ENCODE measurements around the gene NBEAL2.
"Not testable (repeated sequence)": the region's sequence is repeated elsewhere in the genome, so short reads cannot be mapped to it uniquely, and the experiment has no call there.

Gene NBEAL2

DNA sequence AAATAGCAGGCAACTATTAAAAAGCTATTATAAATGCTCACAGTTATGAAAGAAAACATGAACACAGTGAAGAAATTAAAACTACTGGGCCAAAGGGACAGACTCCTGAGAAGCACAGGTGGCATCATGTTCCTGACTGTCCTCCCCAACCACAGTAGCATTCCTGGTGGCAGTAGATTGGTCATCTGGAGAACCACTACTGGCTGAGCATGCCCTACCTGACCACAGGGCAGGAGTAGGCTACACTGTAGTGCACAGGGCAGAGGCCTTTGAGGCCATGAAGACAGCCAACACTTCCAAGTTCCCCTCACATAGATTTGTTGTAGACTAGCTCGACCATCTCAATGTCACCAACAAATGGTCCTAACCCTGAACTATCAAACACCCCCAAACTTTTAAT, 49.2 kb downstream of the NBEAL2 start:
- H3K4me3 ChIP-seq (replicated peaks in 1 of 2; ENCODE audit: low read depth in 2 of 2, low read length in 2 of 2), result no peak overlapping the region
- TF ChIP-seq, protein P1, sequence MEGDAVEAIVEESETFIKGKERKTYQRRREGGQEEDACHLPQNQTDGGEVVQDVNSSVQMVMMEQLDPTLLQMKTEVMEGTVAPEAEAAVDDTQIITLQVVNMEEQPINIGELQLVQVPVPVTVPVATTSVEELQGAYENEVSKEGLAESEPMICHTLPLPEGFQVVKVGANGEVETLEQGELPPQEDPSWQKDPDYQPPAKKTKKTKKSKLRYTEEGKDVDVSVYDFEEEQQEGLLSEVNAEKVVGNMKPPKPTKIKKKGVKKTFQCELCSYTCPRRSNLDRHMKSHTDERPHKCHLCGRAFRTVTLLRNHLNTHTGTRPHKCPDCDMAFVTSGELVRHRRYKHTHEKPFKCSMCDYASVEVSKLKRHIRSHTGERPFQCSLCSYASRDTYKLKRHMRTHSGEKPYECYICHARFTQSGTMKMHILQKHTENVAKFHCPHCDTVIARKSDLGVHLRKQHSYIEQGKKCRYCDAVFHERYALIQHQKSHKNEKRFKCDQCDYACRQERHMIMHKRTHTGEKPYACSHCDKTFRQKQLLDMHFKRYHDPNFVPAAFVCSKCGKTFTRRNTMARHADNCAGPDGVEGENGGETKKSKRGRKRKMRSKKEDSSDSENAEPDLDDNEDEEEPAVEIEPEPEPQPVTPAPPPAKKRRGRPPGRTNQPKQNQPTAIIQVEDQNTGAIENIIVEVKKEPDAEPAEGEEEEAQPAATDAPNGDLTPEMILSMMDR (IDR thresholded peaks at IDR 0.05; ENCODE audit: low read depth, low read length), result no peak
- DNase-seq (ENCODE audit: low read depth in 2 of 2), result no peak

DNA sequence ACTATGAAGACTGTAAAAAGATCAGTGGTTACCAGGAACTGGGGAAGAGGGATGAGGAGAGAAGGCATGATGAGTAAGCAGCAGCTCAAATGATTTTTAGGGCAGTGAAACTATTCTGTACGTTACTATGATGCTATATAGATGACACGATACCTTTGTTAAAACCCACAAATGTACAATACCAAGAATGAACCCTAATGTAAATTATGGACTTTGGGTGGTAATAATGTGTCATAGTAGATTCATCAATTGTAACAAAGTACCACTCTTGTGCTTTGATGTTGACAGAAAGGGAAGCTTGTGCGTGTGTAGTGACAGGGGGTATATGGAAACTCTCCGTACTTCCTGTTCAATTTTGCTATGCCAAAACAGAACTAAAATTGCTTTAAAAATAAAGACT, 51.6 kb downstream of the NBEAL2 start:
- DNase-seq (ENCODE audit: low read depth in 2 of 2); H3K4me3 ChIP-seq (replicated peaks in 1 of 2; ENCODE audit: low read depth in 2 of 2, low read length in 2 of 2): not testable (repeated sequence)

DNA sequence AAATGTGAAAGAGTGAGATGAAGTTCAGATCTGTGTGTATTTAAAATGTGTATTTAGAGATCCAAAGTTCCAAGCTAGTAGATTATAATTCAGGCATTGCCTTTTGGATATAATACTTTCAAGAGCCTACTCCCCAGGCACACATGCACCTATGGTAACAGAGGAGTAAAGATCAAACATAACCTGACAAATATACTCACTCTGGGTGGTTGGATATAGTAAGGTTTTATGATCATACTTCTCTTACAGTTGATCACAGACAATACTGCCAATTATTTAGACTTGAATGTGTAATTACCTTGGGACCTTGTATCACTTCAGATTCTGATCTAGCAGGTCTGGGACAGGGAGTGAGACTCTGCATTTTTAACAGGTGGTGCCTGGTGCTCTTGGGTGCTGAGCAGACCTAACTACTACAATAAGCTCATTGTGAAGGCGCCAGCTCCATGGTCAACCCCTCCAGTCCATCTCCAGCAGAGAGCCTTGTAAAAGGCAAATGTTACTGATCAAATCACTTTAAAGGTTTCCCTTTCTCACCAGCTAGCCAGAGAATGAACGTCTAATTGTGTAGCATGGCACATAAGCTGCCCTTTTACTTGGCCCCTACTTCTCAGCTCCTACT, 55.5 kb downstream of the NBEAL2 start:
- TF ChIP-seq, protein P1 (IDR thresholded peaks at IDR 0.05; ENCODE audit: low read depth, low read length), result no peak
- no peak for DNase-seq (ENCODE audit: low read depth in 2 of 2)
- no peak overlapping the region for H3K4me3 ChIP-seq (replicated peaks in 1 of 2; ENCODE audit: low read depth in 2 of 2, low read length in 2 of 2)

DNA sequence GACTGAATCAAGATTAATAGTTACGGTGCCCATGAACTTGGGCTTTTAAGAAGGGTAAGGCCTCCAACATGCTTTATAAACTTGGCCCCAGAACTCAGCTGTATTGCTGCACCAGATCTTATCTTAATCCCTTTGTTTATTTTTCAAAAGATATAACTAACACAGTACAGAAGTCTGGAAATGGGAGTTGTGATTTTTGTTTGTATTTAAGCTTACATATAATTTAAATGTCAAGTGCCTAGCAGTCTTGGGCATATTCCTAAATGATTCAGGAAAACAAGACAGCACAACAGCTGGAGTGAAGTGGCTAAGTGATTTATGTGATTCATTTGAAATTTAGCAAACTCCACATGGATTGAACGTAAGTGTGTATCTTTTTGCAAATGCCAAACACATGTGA, 56.2 kb downstream of the NBEAL2 start:
- DNase-seq (ENCODE audit: low read depth in 2 of 2), result no peak
- H3K4me3 ChIP-seq (replicated peaks in 1 of 2; ENCODE audit: low read depth in 2 of 2, low read length in 2 of 2), result no peak overlapping the region
- TF ChIP-seq, protein P1 (IDR thresholded peaks at IDR 0.05; ENCODE audit: low read depth, low read length), result no peak

DNA sequence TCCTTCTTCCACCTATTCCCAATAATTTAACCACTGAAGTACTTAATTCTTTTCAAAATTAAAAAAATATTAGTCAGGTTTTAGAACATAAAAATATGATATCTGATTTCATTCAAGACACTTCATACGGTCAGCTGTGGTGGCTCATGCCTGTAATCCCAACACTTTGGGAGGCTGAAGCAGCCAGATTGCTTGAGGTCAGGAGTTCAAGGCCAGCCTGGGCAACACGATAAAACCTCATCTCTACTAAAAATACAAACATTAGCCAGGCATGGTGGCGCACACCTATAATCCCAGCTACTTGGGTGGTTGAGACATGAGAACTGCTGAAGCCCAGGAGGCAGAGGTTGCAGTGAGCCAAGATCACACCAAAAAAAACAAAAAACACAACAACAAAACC, 56.7 kb downstream of the NBEAL2 start:
- TF ChIP-seq, protein P1 (IDR thresholded peaks at IDR 0.05; ENCODE audit: low read depth, low read length), result no peak

DNA sequence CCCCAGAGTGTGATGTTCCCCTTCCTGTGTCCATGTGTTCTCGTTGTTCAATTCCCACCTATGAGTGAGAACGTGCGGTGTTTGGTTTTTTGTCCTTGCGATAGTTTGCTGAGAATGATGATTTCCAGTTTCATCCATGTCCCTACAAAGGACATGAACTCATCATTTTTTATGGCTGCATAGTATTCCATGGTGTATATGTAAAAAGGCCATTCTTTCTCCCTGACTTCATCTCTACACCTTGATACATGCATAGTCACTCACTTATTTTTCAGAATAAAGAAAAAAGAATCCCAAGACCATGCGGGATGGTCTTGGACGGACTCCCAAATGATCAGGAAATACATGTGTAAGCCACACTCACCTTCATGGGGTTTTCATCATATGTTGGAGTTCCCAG, 57.8 kb downstream of the NBEAL2 start:
- DNase-seq (ENCODE audit: low read depth in 2 of 2); H3K4me3 ChIP-seq (replicated peaks in 1 of 2; ENCODE audit: low read depth in 2 of 2, low read length in 2 of 2): not testable (repeated sequence)

More for the DNA sequence above, 56.7 kb downstream of the NBEAL2 start:
- no peak for DNase-seq (ENCODE audit: low read depth in 2 of 2)
- no peak overlapping the region for H3K4me3 ChIP-seq (replicated peaks in 1 of 2; ENCODE audit: low read depth in 2 of 2, low read length in 2 of 2)

DNA sequence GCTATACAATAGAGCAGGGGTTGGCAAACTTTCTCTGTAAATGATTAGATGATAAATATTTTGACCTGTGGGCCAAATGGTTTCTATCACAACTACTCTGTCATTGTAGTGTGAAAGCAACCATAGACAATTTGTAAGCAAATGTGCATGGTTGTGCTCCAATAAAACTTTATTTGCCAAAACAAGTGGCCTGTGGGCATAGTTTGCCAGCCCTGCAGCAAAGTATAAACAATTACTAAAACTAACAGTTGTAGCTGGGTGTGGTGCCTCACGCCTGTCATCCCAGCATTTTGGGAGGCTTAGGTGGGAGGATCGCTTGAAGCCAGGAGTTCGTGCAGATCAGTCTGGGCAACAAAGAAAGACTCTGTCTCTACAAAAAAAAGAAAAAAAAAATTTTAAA, 61.6 kb downstream of the NBEAL2 start:
- TF ChIP-seq, protein P1 (IDR thresholded peaks at IDR 0.05; ENCODE audit: low read depth, low read length), result no peak
- no peak overlapping the region for H3K4me3 ChIP-seq (replicated peaks in 1 of 2; ENCODE audit: low read depth in 2 of 2, low read length in 2 of 2)
- DNase-seq (ENCODE audit: low read depth in 2 of 2), result no peak

DNA sequence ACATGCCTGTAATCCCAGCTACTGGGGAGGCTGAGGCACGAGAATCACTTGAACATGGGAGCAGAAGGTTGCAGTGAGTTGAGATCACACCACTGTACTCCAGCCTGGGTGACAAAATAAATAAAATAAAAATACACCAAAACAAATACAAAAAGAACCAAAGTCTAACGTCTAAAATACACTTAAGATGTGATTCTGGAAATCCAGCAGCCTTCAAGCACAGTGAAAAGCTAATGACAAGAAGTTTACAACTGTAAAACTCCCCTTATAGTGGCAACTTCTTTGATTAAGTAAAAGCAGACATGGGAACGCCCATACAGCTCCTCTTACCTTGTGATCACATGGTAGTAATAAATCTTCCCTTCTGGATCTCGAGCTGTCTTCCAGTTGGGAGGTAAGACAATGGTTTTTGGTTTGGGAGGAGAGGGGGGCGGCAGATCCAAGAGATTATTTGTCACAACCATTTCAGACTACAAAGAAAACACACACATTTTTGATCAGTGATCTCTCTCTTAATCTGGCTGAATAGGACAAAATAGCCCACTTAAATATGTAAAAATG, 62.8 kb downstream of the NBEAL2 start:
- DNase-seq (ENCODE audit: low read depth in 2 of 2), result no peak
- TF ChIP-seq, protein P1 (IDR thresholded peaks at IDR 0.05; ENCODE audit: low read depth, low read length), result no peak
- no peak overlapping the region for H3K4me3 ChIP-seq (replicated peaks in 1 of 2; ENCODE audit: low read depth in 2 of 2, low read length in 2 of 2)

Measured in cardiac fibroblast (primary cell).